BJ (cell line): ENCODE results near the gene KLHL4. TPM values are rescaled to one million over a fixed set of nuclear protein-coding genes. Genes with fewer than 3 reads are reported as not detected.

ENCODE experiments used
- CTCF ChIA-PET: fragments of 350-600 bp; formaldehyde crosslinking; extraction: SDS; loops from one replicate; lab custom pipeline; 2021; ENCODE audit warnings: antibody characterized with exemption, inconsistent platforms; lab: Yijun Ruan, JAX
- POLR2A ChIA-PET: fragments of 300-600 bp; sonication (Branson Sonifier 250); formaldehyde crosslinking; extraction: SDS; loops from one replicate; lab custom pipeline; 2021; ENCODE audit warnings: antibody characterized with exemption; lab: Charles Lee
- DNase-seq: peaks from one replicate; pipeline ENCODE4 v3.0.0-alpha.2; 2011; ENCODE audit warnings: low read depth
- H3K27me3 ChIP-seq: 2 replicates; pipeline ENCODE4 v1.6.0; 2011; ENCODE audit warnings: low read length; ENCODE audit not compliant: control insufficient read depth, insufficient read depth
- H3K36me3 ChIP-seq: 2 replicates; pipeline ENCODE4 v1.5.1; 2011; ENCODE audit warnings: low read length; ENCODE audit not compliant: control insufficient read depth, insufficient read depth
- H3K4me3 ChIP-seq: 2 replicates; pipeline ENCODE4 v1.5.1; 2011; ENCODE audit warnings: low read depth, mild to moderate bottlenecking, control low read depth, low read length
- polyA plus RNA-seq: library from polyadenylated mRNA; depleted of rRNA; stranded (reverse); fragments of >200 nt; gene quantifications from 2 replicates; pipeline ENCODE4 v1.2.3, GENCODE V29; 2011
- TF ChIP-seq, protein P1 (sequence below): IDR thresholded peaks from 2 replicates; pipeline ENCODE4 v1.5.1; 2011; ENCODE audit warnings: low read depth, mild to moderate bottlenecking, control low read depth, inconsistent platforms, low read length, moderate library complexity; ENCODE audit not compliant: insufficient read depth

KLHL4 gene
- polyA plus RNA-seq, 1 experiment: not detected

DNA sequence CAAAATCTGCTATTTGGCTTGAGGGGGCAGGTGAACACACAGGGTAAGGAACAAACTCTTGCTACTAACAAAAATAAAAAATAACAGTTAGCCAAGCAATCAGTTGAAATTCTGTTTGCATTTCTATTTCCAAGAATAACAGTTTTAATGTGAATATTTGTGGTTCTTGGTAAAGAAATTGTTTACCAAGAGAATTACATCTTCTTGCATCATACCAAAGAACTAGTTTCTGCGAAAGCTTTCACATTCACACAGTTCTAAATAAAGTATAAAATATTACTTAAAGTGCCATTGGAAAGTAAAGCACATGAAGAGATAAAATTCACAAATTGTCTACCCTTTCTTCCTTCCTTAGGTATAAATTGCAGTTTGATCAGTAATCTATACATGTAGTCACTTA is 54.4 kb downstream of the KLHL4 start:
- DNase-seq: no peak
- POLR2A ChIA-PET: no interaction called here
- no peaks in the 10 kb centered on the region for H3K27me3 ChIP-seq
- H3K36me3 ChIP-seq: no peaks in the 10 kb centered on the region
- CTCF ChIA-PET: interaction anchor here (0.8 kb wide), 1 partner anchor 10 kb away, joined by 3 read pairs; no protein-coding TSS in a partner anchor
- TF ChIP-seq, protein P1, sequence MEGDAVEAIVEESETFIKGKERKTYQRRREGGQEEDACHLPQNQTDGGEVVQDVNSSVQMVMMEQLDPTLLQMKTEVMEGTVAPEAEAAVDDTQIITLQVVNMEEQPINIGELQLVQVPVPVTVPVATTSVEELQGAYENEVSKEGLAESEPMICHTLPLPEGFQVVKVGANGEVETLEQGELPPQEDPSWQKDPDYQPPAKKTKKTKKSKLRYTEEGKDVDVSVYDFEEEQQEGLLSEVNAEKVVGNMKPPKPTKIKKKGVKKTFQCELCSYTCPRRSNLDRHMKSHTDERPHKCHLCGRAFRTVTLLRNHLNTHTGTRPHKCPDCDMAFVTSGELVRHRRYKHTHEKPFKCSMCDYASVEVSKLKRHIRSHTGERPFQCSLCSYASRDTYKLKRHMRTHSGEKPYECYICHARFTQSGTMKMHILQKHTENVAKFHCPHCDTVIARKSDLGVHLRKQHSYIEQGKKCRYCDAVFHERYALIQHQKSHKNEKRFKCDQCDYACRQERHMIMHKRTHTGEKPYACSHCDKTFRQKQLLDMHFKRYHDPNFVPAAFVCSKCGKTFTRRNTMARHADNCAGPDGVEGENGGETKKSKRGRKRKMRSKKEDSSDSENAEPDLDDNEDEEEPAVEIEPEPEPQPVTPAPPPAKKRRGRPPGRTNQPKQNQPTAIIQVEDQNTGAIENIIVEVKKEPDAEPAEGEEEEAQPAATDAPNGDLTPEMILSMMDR: no peak
- no peak overlapping the region for H3K4me3 ChIP-seq

DNA sequence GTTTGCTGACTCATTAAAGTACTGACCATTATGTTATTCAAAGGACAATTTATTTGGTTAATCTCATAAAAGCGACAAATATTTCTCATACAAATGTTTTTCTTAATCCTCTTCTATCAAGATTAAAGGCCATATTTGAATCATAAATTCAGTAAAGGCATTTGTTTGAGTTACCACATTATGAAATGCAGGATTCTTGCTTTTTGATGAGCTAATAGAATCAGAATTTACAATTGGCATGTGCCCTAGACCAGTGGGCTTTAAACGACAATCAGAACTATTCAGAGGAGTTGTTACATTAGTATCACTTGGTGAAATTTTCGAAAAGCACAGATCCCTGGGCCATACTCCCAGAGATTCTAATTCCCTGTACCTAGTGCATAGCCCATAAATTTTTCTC is 55.3 kb downstream of the KLHL4 start:
- no peaks in the 10 kb centered on the region for H3K36me3 ChIP-seq
- ChIA-PET POLR2A (no interaction called here), CTCF (no interaction called here)
- H3K27me3 ChIP-seq: no peaks in the 10 kb centered on the region
- TF ChIP-seq, protein P1: no peak
- DNase-seq: no peak
- no peak overlapping the region for H3K4me3 ChIP-seq

DNA sequence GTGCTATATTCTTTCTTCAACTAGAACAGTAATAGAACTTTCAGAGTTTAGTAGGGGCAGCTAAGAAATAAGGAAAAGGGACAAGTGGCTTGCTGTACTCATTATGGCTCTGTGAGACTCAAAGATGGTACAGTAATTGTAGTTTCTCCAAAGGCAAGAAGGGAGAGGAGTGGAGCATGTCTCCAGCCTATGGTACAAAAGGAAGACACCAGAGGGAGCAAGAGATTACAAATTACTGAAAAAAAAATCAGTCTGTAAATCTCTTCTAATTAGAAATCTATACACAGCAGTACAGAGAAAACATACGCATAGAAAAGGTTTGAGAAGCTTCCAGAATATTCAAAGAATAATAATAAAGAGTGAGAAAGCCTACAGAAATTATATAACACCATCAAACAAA is 61.4 kb downstream of the KLHL4 start:
- no peaks in the 10 kb centered on the region for H3K27me3 ChIP-seq
- CTCF ChIA-PET: no interaction called here
- no peak overlapping the region for H3K4me3 ChIP-seq
- POLR2A ChIA-PET: no interaction called here
- no peak for DNase-seq
- no peaks in the 10 kb centered on the region for H3K36me3 ChIP-seq
- TF ChIP-seq, protein P1: no peak

DNA sequence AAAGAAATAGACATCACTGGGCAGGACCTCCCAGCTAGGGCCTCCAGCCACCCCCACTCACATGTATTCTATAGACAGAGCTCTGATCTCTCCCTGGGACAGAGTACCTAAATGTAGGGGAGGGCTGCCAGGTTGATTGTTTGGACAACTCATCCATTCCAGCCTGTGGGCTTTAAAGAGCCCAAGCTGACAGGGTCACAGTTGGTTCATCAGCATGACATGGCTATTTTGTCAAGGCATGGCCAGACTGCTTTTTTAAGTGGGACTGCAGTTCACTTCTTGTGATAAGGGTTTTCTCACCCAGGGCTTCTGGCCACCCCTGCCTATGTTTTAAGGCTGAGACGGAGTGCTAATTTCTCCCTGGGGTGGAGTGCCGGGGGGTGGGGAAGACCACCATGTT is 63.3 kb downstream of the KLHL4 start:
- ChIA-PET POLR2A (no interaction called here), CTCF (no interaction called here)
- TF ChIP-seq, protein P1: no peak
- H3K4me3 ChIP-seq: no peak overlapping the region
- no peak for DNase-seq
- H3K36me3 ChIP-seq: no peaks in the 10 kb centered on the region
- H3K27me3 ChIP-seq: no peaks in the 10 kb centered on the region

DNA sequence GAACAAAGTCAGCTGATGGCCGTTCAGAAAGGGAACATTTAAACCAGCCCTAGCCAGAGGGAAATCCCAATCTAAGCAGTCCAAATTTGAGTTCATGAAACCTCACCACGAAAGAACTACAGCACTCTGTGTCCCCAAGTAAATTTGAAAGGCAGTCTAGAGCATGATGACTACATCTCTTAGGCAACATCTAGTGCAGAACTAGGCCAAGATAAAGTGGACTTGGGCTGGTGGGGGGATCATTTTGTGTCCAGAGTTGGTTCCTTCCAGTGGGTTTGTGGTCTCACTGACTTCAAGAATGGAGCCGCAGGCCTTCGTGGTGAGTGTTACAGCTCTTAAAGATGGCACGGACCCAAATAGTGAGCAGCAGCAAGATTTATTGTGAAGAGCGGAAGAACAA is 64.9 kb downstream of the KLHL4 start:
- Histone ChIP-seq H3K4me3 (no peak overlapping the region), H3K36me3 (no peaks in the 10 kb centered on the region), H3K27me3 (no peaks in the 10 kb centered on the region)
- TF ChIP-seq, protein P1: no peak
- no peak for DNase-seq
- ChIA-PET CTCF (no interaction called here), POLR2A (no interaction called here)
